TTC549 (cell line): Measurements from ENCODE around the gene EPHB1.

Experiments
- FAIRE-seq: peaks from 2 replicates; lab custom pipeline; 2012; peaks lifted over from hg19 to GRCh38; lab: Jason Lieb, UNC

EPHB1 gene

GRCh38 chr3:134809427-134810051 lies 14.5 kb downstream of the EPHB1 start:
- FAIRE-seq = no peak

GRCh38 chr3:134810052-134810435 lies 15.0 kb downstream of the EPHB1 start:
- no peak for FAIRE-seq

- FAIRE-seq = no peak
Measured at GRCh38 chr3:134810850-134811249, 15.8 kb downstream of the EPHB1 start.

DNA sequence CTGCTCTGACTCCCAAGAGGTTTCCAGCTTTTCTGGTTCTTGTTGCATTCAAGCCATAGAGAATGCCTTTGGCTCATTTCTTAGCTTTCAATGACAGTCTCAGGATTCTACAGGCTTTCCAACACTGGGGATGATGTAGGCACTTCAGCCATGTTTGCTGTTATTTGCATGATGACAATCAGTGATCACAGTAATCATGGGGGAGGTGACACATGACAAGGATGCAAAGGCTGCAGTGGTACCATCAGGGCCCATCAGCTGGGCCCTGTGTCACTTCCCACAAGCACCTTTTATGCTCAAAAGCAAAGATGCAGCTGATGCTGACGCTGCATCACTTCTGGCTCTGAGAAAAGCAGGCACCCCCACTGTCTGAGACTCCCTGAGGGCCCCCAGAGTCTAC lies 18.6 kb downstream of the EPHB1 start:
- FAIRE-seq = no peak

DNA sequence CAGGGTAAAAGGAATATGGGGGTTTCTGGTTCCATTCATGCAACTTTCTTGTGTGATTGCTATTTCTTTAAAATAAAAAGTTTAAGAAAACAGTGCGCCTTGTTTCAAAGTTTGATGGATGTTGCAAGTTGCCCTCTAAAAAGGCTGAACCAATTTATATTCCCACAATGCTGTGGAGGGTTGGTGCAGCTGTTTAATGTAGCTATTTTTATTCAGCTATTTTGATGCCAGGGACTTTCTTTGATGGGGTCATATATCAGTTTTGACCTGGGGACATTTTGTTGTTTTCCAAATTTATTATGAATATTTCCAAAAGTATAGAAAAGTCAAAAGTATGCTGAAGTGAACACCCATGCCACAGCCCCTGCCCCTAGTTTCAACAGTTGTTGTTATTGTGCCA lies 20.5 kb downstream of the EPHB1 start:
- FAIRE-seq = no peak

DNA sequence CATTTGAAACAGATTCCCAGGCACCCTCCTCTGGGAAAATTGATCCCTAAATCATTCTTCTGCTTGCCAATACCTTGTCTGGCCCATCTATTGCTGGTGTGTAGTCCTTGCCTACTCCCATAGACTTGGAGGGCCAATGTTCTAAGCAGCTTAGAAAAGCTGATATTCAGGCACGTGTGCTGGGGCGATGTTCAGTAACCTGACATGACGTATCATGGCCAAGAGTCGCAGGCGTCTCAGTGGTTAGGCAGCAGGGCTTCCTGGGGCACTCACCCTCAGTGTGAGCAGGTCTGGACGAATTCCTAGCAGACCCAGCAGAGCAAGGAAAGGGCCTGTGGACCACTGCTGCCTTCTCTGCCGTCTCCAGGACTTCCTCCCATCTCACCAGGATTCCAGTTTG lies 21.6 kb downstream of the EPHB1 start:
- FAIRE-seq = no peak

DNA sequence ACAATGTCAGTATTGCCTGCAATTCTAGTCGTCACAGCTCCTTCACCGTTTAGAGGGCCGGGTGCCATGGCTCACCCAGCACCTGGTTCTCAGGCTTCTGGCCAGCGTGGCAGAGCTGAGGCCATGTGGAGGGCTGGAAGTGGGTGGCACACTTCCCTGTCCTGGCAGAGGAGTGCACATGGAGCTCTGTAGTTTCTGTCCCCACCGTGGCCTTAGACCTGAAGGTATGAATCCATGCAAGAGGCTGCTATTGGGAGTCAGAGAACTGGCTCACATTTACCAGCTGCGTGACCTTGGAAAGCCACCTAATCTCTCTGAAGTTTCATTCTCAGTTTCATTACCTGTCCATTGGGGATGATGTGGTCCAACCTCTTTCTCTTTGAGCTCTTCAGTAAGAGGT lies 22.2 kb downstream of the EPHB1 start:
- no peak for FAIRE-seq

DNA sequence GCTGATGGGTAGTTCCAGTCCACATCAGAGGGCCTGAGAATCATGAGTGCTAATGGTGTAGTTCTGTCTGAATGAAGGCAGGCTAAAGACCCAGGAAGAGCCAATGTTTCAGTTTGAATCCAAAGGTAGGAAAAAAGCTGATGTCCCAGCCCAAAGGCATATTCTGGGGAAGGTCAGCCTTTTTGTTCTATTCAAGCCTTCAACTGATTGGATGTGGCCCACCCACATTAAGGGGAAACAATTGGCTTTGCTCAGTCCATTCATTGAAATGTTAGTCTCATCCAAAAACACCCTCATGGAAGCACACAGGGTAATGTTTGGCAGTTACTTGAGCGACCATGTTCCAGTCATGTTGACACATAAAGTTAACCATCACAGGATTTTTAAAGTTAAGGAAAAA lies 25.9 kb downstream of the EPHB1 start:
- FAIRE-seq = no peak

DNA sequence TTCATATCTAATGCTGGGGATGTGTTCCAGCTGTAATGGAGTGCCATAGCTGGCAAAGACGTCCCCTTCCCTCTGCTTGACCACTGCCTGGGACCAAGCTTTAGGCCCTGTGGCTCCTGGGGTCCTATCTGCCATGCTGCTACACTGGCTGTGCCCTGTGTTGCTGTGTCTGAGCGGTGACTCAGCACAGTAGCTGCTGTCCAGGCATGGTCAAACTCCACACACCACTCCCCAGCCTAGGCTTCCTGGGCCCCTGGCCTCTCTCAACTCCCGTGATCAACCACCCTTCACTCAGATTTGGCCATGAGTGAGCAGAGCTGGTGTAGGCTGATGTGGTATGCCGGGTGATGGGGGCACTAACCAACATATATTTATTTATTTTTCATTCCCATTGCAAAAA lies 27.0 kb downstream of the EPHB1 start:
- no peak for FAIRE-seq

GRCh38 chr3:134823679-134824078 lies 28.6 kb downstream of the EPHB1 start:
- FAIRE-seq = no peak

DNA sequence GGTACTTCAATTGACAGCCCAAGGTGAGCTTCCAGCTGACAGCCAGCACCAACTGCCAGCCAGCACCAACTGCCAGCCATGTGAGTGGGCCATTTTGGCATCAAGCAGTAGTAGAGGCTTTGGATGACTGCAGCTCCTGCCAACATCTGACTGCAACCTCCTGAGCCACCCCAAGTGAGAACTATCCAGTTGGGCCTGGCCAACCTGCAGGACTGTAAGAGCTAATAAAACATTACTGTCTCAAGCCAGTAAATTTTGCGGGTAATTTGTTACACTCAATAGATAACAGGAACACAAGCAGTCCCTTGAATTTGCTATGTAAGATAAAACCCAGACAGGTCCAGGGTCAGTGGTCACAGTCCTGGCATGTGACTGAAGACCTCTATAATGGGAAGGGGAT lies 29.7 kb downstream of the EPHB1 start:
- FAIRE-seq = no peak

DNA sequence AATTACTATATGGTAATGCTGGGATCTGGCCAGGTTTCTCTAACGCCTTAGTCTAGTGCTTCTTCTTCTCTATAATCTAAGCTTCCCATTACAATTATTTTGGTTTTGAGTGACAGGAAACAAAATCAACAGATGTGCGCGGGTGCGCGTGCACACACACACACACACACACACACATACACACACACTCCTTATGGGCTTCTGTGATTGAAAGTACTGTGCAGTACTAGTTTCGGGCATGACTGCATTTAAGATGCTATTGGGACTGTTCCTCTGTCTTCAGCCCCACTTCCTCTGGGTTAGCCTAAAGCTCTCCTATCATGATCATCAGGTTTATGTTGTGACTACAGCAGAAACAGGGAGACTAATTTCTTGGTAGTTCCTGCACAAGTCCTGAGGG lies 32.2 kb downstream of the EPHB1 start:
- FAIRE-seq = no peak

DNA sequence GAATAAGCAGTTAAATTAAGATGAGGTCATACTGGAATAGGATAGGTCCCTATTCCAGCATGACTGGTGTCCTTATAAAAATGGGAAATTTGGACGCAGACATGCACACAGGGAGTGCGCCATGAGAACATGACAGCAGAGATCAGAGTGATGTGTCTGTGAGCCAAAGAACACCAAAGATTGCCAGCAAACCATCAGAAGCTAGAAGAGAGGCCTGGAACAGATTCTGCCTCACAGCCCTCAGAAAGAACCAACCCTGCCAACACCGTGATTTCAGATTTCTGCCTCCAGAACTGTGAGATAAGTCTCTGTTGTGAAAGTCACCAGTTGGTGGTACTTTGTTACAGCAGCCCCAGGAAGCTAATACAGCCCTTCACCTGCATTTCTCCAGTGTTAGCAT lies 34.7 kb downstream of the EPHB1 start:
- FAIRE-seq = no peak

- FAIRE-seq = no peak
Measured at GRCh38 chr3:134832585-134832984, 37.5 kb downstream of the EPHB1 start.

DNA sequence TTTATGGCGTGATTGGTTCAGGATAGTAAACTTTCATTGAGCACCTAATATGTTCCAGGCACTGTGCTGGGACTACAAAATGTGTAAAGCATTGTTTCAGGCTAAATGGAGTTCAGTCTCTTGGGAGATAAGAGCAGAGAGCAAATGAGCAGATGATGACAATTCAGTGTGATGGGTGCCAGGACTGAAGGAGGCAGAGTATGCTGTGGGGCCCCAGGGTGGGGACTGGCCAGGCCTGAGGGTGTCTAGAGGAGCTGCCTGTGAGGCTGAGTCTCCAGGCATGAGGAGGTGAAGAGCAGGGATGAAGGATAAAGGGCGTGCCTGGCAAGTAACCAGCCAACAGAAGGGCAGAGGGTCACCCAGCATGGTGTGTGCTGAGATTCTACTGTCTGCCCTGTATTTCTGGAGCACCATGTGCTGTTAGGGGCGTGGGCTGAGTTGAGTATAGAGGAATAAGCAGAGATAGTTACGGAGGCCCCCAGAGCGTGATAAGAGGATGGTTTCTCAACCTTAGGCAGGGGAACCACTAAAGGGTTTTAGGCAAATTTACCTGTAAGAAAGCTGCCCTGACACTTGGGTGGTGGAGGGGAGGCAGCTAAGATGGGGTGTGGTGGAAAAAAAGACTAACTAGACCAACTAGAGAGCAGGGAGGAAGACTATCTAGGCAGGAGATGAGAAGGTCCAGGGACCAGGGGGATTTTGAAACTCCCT lies 38.5 kb downstream of the EPHB1 start:
- FAIRE-seq = no peak

DNA sequence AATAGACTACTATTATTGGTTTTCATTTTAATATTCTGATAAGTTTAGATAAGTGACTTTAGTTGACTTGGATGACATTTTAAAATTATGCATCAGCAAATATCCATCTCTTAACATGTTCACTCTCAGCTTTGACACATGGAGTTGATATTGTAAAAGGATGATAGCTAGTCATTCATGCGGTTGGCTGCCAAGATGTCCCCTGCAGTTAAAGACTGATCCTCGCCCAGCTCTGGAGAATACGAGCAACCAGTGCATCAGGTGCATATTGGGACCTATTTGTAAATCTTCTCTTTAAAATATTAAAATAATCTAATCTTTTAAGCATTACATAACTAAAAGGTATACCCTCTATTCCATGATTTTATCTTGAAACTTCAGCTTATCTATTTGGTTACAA lies 41.9 kb downstream of the EPHB1 start:
- FAIRE-seq = no peak

DNA sequence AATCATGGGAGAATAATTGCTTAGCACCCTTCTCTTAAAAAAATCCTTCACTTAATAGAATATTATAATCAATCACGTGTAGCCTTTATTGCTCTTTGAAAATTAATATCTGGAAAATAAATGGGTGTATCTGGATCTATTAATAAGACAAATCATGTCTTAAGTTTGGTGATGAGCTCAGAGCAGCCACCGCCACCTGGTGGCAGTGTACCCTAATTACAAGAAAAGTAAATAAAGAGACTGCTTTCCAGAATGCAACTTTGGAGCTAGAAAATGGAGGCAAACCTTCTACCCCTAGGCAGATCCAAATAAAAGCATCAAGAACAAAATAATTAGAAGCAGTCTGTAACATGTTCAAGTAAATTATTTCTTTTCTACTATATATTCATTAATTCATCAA lies 43.5 kb downstream of the EPHB1 start:
- no peak for FAIRE-seq

DNA sequence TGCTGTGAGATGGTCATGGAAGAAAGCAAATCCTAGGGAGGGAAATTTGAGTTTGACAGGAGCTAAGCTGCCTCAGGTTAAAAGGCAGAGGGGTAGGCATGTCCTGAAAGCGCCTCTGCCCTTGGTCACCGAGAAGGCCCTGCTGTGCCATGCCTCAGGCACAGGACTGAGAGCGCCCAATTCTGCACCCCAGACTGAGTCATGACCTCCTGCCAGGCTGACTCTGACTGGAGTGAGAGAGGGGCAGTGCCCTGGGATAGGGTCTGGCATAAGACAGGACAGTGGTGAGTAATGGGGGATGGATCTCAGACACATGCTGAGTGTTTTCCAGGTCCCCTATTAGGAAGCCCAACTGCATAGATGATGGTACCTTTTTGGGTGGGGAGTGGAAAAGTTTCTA lies 44.4 kb downstream of the EPHB1 start:
- no peak for FAIRE-seq

- FAIRE-seq = no peak
Measured at GRCh38 chr3:134839990-134840389, 44.9 kb downstream of the EPHB1 start.

DNA sequence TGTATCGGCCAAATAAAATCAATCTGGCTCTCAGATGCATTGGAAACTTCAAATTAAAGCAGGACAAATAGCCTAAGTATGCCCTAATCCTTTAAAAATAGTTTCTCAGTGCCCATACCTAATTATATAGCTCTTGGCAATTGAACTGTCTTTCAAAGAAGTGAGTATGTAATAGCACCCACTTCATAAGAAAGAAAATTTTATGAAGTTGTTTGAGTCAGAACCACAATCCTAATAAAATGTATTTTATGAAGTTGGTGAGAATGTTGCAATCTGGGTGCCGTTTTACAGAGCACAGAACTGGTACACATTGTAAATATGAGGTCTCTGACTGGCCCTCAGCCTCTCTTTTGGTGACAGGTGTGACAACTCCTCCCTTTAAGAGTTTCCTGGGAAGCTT lies 45.4 kb downstream of the EPHB1 start:
- FAIRE-seq = no peak

DNA sequence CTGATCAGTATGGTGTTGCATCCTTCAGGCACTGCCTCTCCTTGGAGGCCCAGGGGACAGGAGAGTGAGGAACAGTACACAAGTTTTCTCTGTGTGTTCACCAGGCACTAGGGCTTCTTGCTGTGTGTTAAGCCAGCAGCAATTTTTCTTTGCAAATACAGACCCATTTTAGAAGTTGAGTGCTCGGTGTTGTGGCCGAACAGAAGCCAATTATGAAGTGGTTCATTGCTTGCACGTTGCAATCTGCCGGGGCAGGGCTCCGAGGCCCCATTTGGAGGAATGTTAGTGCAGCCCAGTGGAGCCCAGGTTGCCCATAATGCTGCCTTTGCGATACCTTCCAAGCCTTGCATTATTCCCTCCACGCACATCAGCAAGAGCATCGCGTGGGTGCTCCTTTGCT lies 51.0 kb downstream of the EPHB1 start:
- FAIRE-seq = no peak

DNA sequence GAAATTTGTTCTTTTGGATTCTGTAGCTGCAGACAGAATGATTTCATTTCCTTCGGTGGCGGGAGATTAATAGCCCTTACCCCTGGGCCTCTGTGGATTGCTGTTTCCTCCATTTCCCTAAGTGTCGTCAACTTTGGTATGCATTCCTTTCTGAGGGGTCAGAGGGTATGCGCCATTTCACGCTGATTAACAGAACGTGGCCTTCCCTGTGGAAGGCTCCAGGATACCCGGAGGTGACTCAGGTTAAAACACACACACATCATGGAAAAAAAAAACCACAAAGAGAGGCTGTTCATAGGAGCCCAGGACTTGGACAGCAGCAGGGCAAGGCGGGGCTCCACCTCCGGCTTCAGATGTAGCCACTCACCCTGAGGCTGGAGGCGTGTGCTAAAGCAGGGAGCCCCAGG lies 51.9 kb downstream of the EPHB1 start:
- no peak for FAIRE-seq

GRCh38 chr3:134847349-134847748 lies 52.3 kb downstream of the EPHB1 start:
- FAIRE-seq = no peak

- no peak for FAIRE-seq
Measured at GRCh38 chr3:134849561-134849960, 54.5 kb downstream of the EPHB1 start.

GRCh38 chr3:134850761-134851160 lies 55.7 kb downstream of the EPHB1 start:
- no peak for FAIRE-seq
